Endothelial cell (in vitro differentiated cells): ENCODE results near the gene ALK. TPM values are rescaled to one million over a fixed set of nuclear protein-coding genes. Genes with fewer than 3 reads are reported as not detected.

ENCODE experiments used
- DNase-seq: peaks from one replicate; pipeline ENCODE4 v3.0.0; 2021; ENCODE audit warnings: low spot score
- H3K27ac Mint-ChIP-seq: one replicate; pipeline ENCODE4 v1.8.0; 2021; ENCODE audit warnings: mixed read lengths, inconsistent platforms; ENCODE audit not compliant: unreplicated experiment
- H3K27me3 Mint-ChIP-seq: one replicate; pipeline ENCODE4 v1.8.0; 2021; ENCODE audit warnings: mild to moderate bottlenecking, moderate library complexity, mixed read lengths, inconsistent platforms; ENCODE audit not compliant: unreplicated experiment
- H3K36me3 Mint-ChIP-seq: one replicate; pipeline ENCODE4 v1.8.0; 2021; ENCODE audit warnings: mild to moderate bottlenecking, low read depth, mixed read lengths, inconsistent platforms; ENCODE audit not compliant: unreplicated experiment
- H3K4me1 Mint-ChIP-seq: one replicate; pipeline ENCODE4 v1.8.0; 2021; ENCODE audit warnings: mild to moderate bottlenecking, mixed read lengths, inconsistent platforms; ENCODE audit not compliant: unreplicated experiment
- H3K4me3 Mint-ChIP-seq: one replicate; pipeline ENCODE4 v1.8.0; 2021; ENCODE audit warnings: mild to moderate bottlenecking, mixed read lengths, inconsistent platforms; ENCODE audit not compliant: unreplicated experiment
- H3K9me3 Mint-ChIP-seq: one replicate; pipeline ENCODE4 v1.8.0; 2021; ENCODE audit warnings: mixed read lengths, inconsistent platforms; ENCODE audit not compliant: unreplicated experiment
- total RNA-seq: library from RNA; stranded (reverse); fragmentation: NEBNext Ultra II Directional; extraction: Animal tissue kit (Norgen Biotek cat#: 25700); gene quantifications from one replicate; pipeline ENCODE4 v1.2.1, GENCODE V29; 2021; ENCODE audit not compliant: unreplicated experiment
- TF ChIP-seq, protein P1 (sequence below): fragments of 200-600 bp; sonication (generic); IDR thresholded peaks from one replicate; pipeline ENCODE4 v1.5.0; 2021; ENCODE audit warnings: antibody characterized with exemption; ENCODE audit not compliant: unreplicated experiment

Gene ALK
- total RNA-seq, 1 donor from 2014 or later = 0.05 TPM

DNA sequence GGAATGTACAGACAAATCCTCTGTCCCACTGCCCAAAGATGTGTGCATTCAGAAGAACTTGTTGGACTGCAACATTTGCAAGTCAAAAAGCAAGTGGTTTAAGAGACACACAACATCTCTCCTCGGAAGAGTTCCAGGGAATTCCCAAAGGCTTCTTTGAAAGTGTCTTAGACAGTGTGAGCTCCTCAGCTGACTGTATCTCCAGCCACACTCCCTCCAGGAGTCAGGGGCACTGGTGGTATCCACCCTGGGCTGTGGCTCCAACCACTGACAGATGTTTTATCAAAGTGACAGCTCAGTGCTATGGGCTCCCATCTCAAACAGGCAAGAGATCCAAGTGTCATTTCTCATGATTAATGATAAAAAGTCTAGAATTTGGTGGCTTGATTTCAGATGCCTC, 48.5 kb downstream of the ALK start:
- Mint-ChIP-seq H3K9me3 (no peaks in the 10 kb centered on the region), H3K27ac (no peak overlapping the region), H3K36me3 (no peaks in the 10 kb centered on the region), H3K4me3 (no peak overlapping the region), H3K4me1 (peaks cover 4% of the 10 kb centered on the region), H3K27me3 (peaks cover under 1% of the 10 kb centered on the region)
- TF ChIP-seq, protein P1, sequence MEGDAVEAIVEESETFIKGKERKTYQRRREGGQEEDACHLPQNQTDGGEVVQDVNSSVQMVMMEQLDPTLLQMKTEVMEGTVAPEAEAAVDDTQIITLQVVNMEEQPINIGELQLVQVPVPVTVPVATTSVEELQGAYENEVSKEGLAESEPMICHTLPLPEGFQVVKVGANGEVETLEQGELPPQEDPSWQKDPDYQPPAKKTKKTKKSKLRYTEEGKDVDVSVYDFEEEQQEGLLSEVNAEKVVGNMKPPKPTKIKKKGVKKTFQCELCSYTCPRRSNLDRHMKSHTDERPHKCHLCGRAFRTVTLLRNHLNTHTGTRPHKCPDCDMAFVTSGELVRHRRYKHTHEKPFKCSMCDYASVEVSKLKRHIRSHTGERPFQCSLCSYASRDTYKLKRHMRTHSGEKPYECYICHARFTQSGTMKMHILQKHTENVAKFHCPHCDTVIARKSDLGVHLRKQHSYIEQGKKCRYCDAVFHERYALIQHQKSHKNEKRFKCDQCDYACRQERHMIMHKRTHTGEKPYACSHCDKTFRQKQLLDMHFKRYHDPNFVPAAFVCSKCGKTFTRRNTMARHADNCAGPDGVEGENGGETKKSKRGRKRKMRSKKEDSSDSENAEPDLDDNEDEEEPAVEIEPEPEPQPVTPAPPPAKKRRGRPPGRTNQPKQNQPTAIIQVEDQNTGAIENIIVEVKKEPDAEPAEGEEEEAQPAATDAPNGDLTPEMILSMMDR = no peak
- DNase-seq = no peak

DNA sequence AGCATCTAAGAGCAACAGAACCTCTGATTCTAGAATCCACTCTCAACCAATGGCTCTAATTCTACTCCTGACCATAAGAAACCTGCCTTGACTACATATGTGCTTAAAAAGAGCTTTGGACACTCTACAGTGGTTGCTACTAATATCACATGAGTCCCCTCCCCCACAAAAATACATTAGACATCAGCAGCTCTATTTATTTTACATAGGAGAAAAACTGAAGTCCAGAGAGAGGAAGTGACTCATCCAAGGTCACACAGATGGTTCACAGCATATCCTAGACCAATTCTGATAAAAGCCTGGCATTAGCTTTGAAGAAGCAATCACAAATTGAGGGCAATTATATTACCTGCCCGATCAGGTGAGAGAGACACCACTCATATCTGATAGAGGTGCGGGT, 49.8 kb downstream of the ALK start:
- H3K27me3 Mint-ChIP-seq = peaks cover 1% of the 10 kb centered on the region
- DNase-seq = no peak
- TF ChIP-seq, protein P1 = no peak
- peaks cover 4% of the 10 kb centered on the region for H3K4me1 Mint-ChIP-seq
- no peaks in the 10 kb centered on the region for H3K36me3 Mint-ChIP-seq
- no peak overlapping the region for H3K4me3 Mint-ChIP-seq
- H3K27ac Mint-ChIP-seq = no peak overlapping the region
- no peaks in the 10 kb centered on the region for H3K9me3 Mint-ChIP-seq

DNA sequence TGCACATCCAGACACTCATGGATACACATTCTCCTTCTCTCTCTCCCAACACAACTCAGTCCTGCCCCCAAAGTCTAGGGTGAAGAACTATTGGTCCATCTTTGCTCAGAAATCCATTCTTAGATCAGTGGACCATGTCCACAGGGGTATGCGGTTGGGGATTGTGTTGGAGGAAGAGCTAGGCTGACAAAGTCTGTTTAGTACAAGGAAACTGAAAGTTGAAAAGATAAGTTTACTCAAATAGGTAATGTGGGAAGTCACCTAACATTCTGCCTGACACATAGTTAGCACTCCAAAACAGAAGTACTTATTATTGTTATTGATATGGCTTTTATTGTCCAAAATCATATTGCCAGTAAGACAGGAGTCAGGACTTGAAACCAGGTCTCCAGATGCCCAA, 55.9 kb downstream of the ALK start:
- no peak overlapping the region for H3K27ac Mint-ChIP-seq
- no peak for DNase-seq
- H3K36me3 Mint-ChIP-seq = no peaks in the 10 kb centered on the region
- H3K9me3 Mint-ChIP-seq = no peaks in the 10 kb centered on the region
- H3K4me1 Mint-ChIP-seq = no peaks in the 10 kb centered on the region
- H3K27me3 Mint-ChIP-seq = peaks cover 1% of the 10 kb centered on the region
- H3K4me3 Mint-ChIP-seq = no peak overlapping the region
- TF ChIP-seq, protein P1 = no peak

DNA sequence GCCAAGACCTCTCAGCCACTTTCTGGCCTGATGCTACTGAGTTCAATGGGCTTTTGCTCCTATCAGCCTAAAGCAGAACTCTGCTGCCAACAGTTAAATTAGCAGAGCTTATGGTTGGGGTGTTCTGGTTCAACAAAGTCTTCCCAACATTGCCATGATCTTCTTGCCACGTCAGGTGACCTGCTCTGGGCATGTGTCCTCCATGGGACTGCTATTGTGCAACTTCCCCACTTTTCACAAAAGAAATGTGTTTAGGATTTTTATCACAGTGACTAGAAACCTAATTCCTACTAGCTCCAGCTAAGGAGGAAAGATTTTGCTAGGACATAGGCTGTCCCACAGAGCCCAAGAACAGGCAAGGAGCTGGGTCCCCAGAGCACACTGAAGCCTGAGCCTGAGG, 56.4 kb downstream of the ALK start:
- H3K9me3 Mint-ChIP-seq = no peaks in the 10 kb centered on the region
- DNase-seq = no peak
- H3K4me1 Mint-ChIP-seq = no peaks in the 10 kb centered on the region
- no peak overlapping the region for H3K27ac Mint-ChIP-seq
- H3K4me3 Mint-ChIP-seq = no peak overlapping the region
- H3K36me3 Mint-ChIP-seq = no peaks in the 10 kb centered on the region
- H3K27me3 Mint-ChIP-seq = peaks cover 1% of the 10 kb centered on the region
- TF ChIP-seq, protein P1 = no peak

DNA sequence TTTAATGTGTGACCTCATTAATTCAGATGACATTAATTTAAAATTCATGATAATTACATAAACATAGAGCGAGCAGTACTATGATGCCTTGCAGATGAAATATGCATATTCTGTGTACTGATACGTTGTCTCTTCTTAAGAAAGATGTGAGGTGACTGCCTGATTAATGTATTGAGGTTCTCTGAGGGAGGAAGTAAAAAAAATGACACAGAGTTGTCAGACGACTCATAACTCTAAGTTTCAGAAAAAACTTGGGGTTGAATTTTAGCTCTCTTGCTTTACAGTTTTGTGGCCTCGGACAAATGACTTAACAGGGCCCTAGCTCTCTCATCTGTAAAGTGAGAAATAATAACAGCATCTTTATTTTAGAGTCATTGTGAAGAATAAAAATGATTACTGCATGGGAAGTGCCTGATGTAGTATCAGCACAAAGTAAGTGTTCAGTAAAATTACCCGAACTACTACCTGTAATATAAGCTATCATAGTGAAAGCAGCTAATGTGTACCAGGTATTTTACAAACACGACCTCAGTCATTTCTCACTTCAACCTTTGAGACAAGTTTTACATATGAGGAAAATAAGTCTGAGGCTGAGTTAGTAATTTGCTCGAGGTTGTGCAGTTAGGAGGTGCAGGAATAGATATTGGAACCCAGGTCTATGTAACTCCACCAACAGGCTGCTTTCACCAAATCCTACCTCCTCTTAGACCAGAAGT, 65.3 kb downstream of the ALK start:
- Mint-ChIP-seq H3K36me3 (no peaks in the 10 kb centered on the region), H3K27ac (no peak overlapping the region), H3K27me3 (peaks cover 1% of the 10 kb centered on the region), H3K4me3 (no peak overlapping the region), H3K9me3 (no peaks in the 10 kb centered on the region), H3K4me1 (no peaks in the 10 kb centered on the region)
- TF ChIP-seq, protein P1 = no peak
- DNase-seq = no peak
